Activated CD4-positive, CD25-positive, alpha-beta regulatory T cell treated with anti-CD3 and anti-CD28 coated beads, Interleukin-2, amount 50 U/mL, for 72 hours (primary cell): ENCODE data around the gene KTN1.

Experiments
- DNase-seq: peaks from one replicate; pipeline ENCODE4 v3.0.0; 2021

KTN1 gene

DNA sequence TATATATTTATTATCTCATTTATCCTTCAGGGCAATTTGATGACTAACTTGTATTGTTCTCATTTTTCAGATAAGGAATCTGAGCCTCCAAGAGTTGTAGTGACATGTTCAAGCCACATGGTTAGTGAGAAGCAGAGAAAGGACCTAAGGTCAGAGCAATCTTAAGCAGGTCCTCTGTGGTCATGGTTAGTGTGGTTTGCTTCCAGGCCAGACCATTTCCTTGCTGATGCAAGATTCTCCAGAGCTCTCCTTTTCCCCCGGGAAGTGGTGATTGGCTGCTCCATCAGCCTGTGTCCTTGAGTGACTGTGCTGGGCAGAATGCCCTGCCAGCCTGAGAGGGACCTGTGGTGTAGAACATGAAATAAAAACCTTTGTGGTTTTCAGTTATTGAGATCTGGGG lies 141.3 kb downstream of the KTN1 start:
- DNase-seq = no peak

GRCh38 chr14:55722054-55722453 lies 142.0 kb downstream of the KTN1 start:
- no peak for DNase-seq

DNA sequence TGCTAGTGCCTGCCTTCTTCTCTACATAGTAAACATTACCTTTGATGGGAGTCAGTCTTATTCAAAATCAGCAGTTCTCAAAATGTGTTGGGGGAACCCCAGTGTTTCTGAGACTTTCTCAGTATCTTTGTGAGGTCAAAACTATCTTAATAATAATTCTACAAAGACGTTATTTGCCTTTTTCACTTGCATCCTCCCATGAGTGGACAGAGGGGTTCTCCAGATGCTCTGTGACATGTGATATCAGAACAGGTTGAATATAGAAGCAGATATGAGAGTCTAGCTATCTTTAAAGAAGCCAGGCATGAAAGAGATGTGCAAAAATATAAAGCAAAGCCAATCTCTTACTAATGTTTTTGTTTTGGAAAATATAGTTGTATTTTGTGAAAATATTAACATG lies 144.7 kb downstream of the KTN1 start:
- DNase-seq = no peak

GRCh38 chr14:55730592-55731310 lies 150.7 kb downstream of the KTN1 start:
- no peak for DNase-seq

GRCh38 chr14:55731311-55731872 lies 151.4 kb downstream of the KTN1 start:
- no peak for DNase-seq

DNA sequence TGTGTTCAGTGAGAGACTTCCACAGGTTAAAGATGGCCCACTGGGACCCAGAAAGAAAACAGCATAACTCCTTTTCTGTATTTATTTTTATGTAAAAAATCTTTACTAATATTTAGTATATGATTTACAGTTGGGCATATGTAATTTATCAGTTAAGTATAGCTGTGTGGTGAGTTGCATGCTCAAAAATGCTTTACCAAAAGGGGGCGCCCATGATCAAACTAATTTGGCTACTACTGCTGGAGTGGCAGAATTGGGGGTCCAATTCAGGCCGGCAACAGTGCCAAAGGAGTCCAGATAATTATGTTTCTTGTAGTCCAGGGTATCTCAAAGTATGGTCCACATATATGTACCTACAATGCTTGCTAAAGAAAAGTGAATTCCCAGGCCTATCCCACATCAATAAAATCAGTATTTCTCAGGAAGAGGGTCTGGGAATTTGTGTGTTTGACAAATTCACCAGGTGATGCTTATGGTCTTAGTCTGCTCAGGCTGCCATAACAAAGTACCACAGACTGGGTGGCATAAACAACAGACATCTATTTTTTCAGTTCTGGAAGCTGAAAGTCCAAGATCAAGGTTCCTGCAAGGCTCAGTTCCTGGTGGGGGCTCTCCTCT lies 152.0 kb downstream of the KTN1 start:
- DNase-seq = peak; percentile 41

GRCh38 chr14:55733599-55733998 lies 153.6 kb downstream of the KTN1 start:
- DNase-seq = no peak
